GM19463 (cell line): ENCODE data around the gene MAMSTR.
"Not testable (repeated sequence)": the region's sequence is repeated elsewhere in the genome, so short reads cannot be mapped to it uniquely, and the experiment has no call there.

Experiments
- ATAC-seq: cut with Tn5 transposase; IDR thresholded peaks from one replicate; pipeline ENCODE4 v1.9.1; 2021; ENCODE audit warnings: mild to moderate bottlenecking, moderate library complexity; ENCODE audit not compliant: unreplicated experiment

Gene MAMSTR

GRCh38 chr19:48719263-48720171 is at the start of gene MAMSTR:
Gene MAMSTR (minus strand): TSS chr19:48719725. CDS start chr19:48719031, 694 bp downstream.
- no peak for ATAC-seq

- no peak for ATAC-seq
These were observed 49.6 kb upstream of the MAMSTR start for GRCh38 chr19:48768994-48769713.

- not testable (repeated sequence) for ATAC-seq
These were observed 48.7 kb upstream of the MAMSTR start for GRCh38 chr19:48768171-48768753.

- ATAC-seq, result not testable (repeated sequence)
These were observed 46.3 kb upstream of the MAMSTR start for GRCh38 chr19:48765816-48766215.

DNA sequence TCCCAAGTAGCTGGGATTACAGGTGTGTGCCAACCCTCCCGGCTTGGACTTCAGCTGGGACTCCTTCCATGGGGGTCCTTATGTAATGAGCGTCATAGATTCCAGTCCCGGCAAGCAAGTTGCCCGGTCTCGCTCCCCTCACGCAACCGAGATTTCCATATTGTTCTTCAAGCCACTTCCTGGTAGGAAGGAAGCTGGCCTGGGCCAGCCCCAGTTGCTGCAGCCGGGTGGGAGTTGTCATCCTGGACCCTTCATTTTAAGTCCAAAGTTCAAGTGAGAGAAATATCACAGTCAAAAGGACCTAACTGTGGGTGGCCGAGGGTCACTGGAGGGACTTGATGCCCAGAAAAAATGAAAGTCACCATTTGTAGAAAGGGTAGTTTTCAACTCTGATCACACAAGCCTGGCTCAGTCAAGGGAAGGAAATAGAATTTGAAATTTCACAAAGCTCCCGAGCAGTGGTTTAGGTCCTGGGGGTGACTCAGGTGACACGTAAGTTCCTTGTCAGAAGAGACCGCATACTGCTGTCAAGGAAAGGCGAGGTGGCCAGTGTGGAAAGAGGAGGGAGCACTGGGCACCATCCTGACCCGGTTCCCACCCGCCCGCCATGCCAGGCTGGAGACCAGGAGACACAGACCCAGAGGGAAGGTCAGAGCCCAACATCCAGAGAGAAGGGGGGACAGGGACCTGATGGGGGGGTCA is 41.1 kb upstream of the MAMSTR start:
- no peak for ATAC-seq

DNA sequence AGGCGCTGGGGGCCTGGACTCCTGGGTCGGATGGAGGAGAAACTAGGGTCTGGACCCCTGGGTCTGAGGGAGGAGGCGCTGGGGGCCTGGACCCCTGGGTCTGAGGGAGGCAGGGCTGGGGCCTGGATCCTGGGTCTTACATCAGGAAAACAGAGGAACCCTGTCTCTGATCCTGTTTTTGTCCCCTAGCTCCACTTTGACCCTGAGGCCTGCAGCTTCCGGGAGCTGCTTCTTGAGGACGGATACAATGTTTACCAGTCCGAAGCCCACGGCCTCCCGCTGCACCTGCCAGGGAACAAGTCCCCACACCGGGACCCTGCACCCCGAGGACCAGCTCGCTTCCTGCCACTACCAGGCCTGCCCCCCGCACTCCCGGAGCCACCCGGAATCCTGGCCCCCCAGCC is 38.2 kb upstream of the MAMSTR start:
- no peak for ATAC-seq

DNA sequence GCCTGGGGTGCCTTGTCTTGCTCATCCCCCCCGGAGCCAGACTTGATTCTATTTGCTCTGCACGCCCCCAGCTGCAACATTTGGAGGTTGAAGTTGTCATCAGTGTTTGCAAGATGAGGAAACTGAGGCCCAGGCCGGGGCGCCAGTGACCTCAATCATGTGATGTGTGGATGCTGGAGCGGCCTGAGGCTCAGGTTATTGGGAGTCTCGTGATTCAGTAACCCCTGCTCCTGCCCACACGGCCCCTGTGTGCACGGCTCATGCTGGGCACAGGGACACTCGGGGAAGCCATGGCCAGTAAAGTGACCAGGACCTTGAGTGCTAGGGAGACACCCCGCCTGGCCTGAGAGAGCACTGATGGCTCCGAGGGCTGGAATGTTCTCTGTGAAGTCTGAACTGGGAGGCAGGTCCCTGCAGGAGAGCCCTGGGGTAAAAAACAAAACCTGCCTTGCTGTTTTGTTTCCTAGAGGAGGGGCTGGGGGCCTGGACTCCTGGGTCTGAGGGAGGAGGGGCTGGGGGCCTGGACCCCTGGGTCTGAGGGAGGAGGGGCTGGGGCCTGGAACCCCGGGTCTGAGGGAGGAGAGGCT is 37.7 kb upstream of the MAMSTR start:
- no peak for ATAC-seq

DNA sequence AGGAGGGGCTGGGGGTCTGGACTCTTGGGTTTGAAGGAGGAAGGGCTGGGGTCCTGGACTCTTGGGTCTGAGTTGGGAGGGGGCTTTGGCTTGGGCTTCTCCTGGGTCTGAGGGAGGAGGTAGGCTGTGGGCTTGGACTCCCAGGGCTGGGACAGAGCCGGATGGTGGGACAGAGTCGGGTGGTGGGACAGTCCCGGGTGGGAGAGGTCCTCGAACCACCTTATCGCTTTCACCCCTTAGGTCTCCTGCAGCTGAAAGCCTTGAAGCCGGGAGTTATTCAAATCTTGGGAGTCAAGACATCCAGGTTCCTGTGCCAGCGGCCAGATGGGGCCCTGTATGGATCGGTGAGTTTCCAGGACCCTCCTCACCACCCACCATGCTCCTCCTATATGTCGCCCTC is 37.2 kb upstream of the MAMSTR start:
- ATAC-seq, result no peak

DNA sequence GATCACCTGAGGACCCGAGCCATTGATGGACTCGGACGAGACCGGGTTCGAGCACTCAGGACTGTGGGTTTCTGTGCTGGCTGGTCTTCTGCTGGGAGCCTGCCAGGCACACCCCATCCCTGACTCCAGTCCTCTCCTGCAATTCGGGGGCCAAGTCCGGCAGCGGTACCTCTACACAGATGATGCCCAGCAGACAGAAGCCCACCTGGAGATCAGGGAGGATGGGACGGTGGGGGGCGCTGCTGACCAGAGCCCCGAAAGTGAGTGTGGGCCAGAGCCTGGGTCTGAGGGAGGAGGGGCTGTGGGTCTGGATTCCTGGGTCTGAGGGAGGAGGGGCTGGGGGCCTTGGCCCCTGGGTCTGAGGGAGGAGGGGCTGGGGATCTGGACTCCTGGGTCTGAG is 36.7 kb upstream of the MAMSTR start:
- ATAC-seq, result no peak

DNA sequence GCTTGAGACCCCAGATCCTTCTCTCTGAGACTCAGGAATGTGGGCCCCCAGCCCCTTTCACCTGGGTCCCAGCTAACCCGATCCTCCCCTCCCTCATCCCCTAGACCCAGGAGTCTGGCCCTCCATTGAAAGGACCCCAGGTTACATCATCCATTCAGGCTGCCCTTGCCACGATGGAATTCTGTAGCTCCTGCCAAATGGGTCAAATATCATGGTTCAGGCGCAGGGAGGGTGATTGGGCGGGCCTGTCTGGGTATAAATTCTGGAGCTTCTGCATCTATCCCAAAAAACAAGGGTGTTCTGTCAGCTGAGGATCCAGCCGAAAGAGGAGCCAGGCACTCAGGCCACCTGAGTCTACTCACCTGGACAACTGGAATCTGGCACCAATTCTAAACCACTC is 36.3 kb upstream of the MAMSTR start:
- no peak for ATAC-seq

DNA sequence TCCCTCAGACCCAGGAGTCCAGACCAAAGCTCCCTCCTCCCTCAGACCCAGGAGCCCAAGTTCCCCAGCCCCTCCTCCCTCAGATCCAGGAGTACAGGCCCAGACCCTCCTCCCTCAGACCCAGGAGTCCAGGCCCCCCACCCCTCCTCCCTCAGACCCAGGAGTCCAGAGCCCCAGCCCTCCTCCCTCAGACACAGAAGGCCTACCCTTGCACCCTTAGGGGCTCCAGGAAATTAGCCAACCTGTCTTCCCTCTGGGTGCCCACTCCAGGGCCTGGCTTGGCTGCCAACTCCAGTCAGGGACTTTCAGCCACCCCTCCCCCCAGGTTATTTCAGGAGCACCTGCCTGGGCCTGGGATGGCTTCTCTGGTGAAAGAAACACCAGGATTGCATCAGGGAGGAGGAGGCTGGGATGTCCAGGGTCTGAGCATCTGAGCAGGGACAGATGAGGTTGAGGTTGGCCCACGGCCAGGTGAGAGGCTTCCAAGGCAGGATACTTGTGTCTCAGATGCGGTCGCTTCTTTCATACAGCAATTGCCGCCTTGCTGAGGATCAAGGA is 35.6 kb upstream of the MAMSTR start, which contains the start of gene FGF21:
TSS of gene FGF21 (plus strand) at position 441 of the 558 bp plus-strand sequence. CDS start 713 bp downstream, outside the sequence.
- no peak for ATAC-seq

GRCh38 chr19:48752496-48753365 is 33.2 kb upstream of the MAMSTR start, which contains the start of gene FUT1:
Gene FUT1 (minus strand): TSS chr19:48752641. CDS start chr19:48751281, 1,360 bp downstream.
- ATAC-seq, result no peak

GRCh38 chr19:48751845-48752495 is 32.4 kb upstream of the MAMSTR start:
- ATAC-seq, result no peak

DNA sequence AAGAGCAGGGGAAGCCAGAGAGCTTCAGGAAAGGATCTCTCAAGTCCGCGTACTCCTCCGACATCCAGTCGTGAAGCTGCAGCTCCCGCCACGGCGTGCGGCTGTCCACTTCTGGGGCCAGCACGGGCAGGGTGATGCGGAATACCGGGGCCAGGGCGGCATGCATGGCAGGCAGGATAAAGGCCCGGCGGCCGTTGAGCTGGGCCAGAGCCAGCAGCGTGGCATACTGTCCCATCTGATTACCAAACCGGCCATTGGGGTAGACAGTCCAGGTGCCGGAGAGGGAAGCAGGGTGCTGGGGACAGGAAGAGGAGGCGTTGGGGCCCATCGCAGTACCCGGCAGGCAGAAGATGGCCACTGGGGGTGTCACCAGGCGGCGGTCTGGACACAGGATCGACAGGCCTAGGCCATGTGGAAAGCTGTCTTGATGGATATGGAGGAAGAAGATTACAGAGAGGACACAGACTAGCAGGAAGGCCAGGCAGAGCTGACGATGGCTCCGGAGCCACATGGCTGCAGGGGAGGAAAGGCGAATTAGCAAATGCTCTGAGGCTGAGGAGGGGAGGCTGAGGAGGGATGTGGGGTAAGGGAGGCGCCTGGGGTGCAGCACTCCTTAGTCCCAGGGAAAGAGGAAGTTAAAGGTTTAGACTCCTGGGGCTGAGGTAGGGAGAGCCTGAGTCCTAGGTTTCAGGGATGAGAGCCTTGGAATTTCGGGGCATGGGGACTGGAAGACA is 31.4 kb upstream of the MAMSTR start:
- ATAC-seq, result no peak

DNA sequence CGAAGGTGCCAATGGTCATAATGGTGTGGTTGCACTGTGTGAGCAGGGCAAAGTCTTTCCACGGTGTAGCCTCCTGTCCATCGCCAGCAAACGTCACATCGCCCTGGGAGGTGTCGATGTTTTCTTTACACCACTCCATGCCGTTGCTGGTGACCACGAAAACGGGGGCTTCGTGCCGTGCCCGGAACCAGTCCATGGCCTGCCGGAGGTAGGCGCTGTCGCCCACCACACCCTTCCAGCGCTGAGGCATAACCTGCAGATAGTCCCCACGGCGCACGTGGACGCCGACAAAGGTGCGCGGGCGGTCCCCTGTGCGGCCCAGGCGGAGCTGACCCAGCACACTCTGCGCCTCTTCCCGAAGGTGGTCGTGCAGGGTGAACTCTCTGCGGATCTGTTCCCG is 30.8 kb upstream of the MAMSTR start:
- no peak for ATAC-seq

GRCh38 chr19:48749571-48750198 is 30.2 kb upstream of the MAMSTR start:
- no peak for ATAC-seq

DNA sequence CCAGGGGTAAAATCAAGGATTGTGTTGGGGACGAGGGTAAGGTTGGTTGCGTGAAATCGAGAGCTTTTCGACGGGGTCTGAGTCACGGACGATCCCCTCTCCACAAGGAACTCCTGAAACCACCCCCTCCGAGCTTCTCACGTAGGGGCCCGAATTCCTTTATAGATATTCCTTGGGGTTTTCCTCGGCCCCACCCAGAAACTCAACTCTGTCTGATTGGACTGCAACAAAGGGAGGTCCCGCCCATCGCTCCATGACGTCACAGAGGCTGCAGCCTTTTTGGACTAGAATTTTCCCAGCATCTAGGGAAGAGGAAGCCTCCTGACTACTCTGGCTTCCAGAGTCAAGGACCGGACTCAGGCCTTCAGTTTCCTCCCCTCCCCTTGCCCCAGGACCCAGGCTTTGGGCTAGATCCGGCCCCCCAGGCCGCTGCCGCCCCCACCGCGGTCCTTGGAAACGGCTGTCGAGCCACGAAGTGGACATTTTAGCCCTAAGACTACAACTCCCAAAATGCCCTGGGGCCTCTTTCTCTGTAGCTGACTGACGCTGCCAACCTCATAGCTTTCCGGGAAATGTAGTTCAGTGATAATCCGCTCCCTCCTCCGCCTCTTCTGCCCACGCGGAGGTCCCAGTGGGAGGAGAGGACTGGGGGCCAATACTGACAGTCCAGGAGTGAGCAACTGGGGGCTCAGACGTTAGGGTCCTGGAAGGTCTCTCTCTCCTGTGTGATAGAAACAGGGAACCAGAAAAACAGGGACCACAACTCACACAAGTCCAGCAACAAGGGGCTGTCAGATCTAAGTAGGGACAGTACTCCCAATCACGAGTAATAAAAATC is 27.4 kb upstream of the MAMSTR start, which contains the start of gene IZUMO1:
TSS of gene IZUMO1 (minus strand) at position 172 of the 838 bp plus-strand sequence. CDS start 1,050 bp downstream, outside the sequence.
- ATAC-seq, result no peak
